Measurements from ENCODE around the gene MYCBPAP.

GRCh38 chr17:50563092-50563511 lies 54.9 kb downstream of the MYCBPAP start:
- TF ChIP-seq CTCF (IDR thresholded peaks at IDR 0.05) (no peak), EP300 (IDR thresholded peaks at IDR 0.05) (no peak), POLR2A (IDR thresholded peaks at IDR 0.05) (no peak), POLR2AphosphoS5 (IDR thresholded peaks at IDR 0.05) (no peak)

All from suprapubic skin (tissue), 4 donors.